ENCODE results near the gene TEX10. TPM values are rescaled to one million over a fixed set of nuclear protein-coding genes. Genes with fewer than 3 reads are reported as not detected.

Gene TEX10
- total and polyA plus RNA-seq, 2 of the 13 experiments (the other 11 are each of a cell fraction or from before 2014, with no cell fraction given) = 18.1 to 38.7 TPM

- TF ChIP-seq PRDM4 (CRISPR knock-in tag; IDR thresholded peaks at IDR 0.05; ENCODE audit: borderline replicate concordance) (no peak), ZNF263 (CRISPR knock-in tag; IDR thresholded peaks at IDR 0.05) (no peak), MEIS2 (CRISPR knock-in tag; IDR thresholded peaks at IDR 0.05) (no peak), PHF8 (CRISPR knock-in tag; IDR thresholded peaks at IDR 0.05) (no peak), KIAA2018 (CRISPR knock-in tag; IDR thresholded peaks at IDR 0.05; ENCODE audit: borderline replicate concordance) (no peak)
Measured at GRCh38 chr9:100309992-100310391, 42.8 kb downstream of the TEX10 start (continued).
